Activated CD4-positive, alpha-beta T cell treated with anti-CD3 and anti-CD28 coated beads for 24 hours (primary cell): ENCODE data around the gene ACOT2.
"Not testable (repeated sequence)": the region's sequence is repeated elsewhere in the genome, so short reads cannot be mapped to it uniquely, and the experiment has no call there.

ENCODE experiments used
- DNase-seq, 2 donors: peaks; one replicate each; pipeline ENCODE4 v3.0.0-alpha.2; 2020; ENCODE audit warnings: low read depth in 2 of 2

ACOT2 gene, protein sequence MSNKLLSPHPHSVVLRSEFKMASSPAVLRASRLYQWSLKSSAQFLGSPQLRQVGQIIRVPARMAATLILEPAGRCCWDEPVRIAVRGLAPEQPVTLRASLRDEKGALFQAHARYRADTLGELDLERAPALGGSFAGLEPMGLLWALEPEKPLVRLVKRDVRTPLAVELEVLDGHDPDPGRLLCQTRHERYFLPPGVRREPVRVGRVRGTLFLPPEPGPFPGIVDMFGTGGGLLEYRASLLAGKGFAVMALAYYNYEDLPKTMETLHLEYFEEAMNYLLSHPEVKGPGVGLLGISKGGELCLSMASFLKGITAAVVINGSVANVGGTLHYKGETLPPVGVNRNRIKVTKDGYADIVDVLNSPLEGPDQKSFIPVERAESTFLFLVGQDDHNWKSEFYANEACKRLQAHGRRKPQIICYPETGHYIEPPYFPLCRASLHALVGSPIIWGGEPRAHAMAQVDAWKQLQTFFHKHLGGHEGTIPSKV

GRCh38 chr14:73569185-73569958, at the start of gene ACOT2:
Gene ACOT2, plus strand, starts transcription at chr14:73569213. Its CDS starts 28 bp downstream, at chr14:73569241.
- peak; percentile 75 to 80 for DNase-seq

DNA sequence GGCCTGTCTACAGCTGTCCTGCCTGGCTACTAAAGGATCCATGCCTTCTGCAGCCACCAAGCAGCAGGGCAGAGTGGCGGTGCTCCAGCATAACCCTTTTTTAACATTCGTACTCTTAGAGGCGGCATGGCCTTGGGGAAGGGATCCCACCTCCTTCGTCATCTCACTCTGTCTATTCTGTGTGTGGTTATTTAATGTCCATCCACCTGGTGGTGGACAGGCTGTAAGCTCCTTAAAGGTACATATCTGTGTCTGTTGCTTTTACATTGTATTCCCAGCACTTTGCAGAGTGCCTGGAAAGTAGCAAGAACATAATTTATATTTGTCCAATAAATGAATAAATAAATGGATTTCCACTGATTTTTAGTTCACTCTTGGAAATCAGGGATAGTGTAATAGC, 47.8 kb upstream of the ACOT2 start:
- no peak for DNase-seq

DNA sequence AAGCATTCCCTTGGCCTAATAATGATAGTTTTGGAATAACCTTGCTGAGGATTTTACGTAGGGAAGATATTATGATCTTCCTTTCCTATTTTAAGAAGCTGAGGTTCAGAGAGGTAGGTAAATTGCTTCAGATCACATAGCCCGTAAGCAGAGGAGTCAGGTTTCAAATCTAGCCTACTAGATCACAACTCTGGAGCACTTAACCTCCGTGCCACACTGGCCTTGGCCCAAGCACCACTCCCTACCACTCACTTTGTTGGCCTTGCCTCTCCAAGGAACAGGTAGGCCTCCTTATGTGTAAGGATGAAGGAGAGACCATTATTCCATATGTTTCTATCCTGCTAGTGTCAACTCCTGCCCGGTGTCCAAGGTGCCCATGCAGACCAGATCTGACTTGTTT, 44.5 kb upstream of the ACOT2 start:
- DNase-seq: no peak

GRCh38 chr14:73526036-73526984, 42.7 kb upstream of the ACOT2 start:
- DNase-seq: no peak

- DNase-seq: not testable (repeated sequence)
Observed at GRCh38 chr14:73529356-73529755, 39.7 kb upstream of the ACOT2 start.

- not testable (repeated sequence) for DNase-seq
Observed at GRCh38 chr14:73531971-73532370, 37.0 kb upstream of the ACOT2 start.

- peak; percentile 1 to 23 for DNase-seq
Observed at GRCh38 chr14:73537244-73538045, 31.6 kb upstream of the ACOT2 start.

- DNase-seq: peak; percentile 44 to 48
Observed at GRCh38 chr14:73539017-73539416, 30.0 kb upstream of the ACOT2 start.

- DNase-seq: not testable (repeated sequence)
Observed at GRCh38 chr14:73542961-73543360, 26.1 kb upstream of the ACOT2 start.

DNA sequence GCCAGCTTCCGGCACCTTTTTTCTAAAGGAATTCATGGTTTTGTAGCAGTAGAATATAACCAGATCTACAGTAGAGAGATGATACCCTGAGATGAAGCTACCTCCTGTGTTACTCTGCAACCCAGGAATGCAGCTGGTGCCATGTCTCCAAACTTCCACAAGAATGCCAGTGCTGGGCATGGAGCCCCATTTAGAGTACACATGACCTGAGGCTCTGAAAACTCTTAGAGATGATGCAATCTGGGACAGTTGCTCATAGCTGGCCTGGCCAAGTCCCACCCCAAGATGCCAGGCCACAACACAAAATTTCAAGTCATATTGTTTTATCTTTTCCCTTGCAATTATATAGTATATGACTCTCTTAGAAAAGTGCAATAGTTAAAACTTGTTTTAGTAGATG, 23.7 kb upstream of the ACOT2 start:
- not testable (repeated sequence) for DNase-seq

GRCh38 chr14:73549097-73549496, 19.9 kb upstream of the ACOT2 start:
- DNase-seq: not testable (repeated sequence)

GRCh38 chr14:73549889-73550524, 19.0 kb upstream of the ACOT2 start:
- DNase-seq: not testable (repeated sequence)

DNA sequence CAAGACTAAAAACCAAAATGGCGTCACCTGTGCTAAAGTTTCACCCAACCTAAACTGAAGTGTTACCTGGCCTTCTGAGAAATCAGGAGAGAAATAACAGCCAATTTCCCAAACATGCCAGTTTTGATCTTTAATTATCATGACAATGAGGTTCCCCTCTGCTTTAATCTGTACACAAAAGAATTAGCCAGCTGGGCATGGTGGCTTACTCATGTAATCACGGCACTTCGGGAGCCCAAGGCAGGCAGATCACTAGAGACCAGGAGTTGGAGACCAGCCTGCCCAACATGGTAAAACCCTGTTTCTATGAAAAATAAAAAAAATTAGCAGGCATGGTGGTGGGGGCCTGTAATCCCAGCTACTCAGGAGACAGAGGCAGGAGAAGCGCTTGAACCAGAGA, 15.2 kb upstream of the ACOT2 start:
- no peak for DNase-seq

DNA sequence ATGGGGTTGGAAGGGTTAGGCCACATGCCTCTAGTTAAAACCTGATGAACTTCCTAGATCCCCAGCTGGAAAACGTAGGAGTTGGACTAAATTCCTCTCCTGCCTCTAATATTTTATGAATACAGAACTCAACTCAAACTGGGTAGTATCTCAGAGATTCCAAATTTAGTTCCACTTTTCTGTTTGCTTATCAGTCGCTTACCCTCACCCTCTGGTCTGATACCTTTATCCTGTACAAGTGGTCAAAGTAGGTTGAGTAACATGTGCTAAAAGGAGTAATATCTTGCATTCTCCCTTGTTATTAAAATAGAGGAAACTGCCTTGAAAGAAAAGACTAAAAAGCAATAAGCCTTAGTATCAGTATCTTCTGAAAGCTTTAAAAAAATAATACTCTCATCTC, 11.8 kb upstream of the ACOT2 start:
- not testable (repeated sequence) for DNase-seq

- not testable (repeated sequence) for DNase-seq
Observed at GRCh38 chr14:73558238-73558637, 10.8 kb upstream of the ACOT2 start.

GRCh38 chr14:73562256-73562655, 6.8 kb upstream of the ACOT2 start:
- DNase-seq: not testable (repeated sequence)

GRCh38 chr14:73562696-73563095, 6.3 kb upstream of the ACOT2 start:
- DNase-seq: not testable (repeated sequence)

GRCh38 chr14:73566431-73566830, 2.6 kb upstream of the ACOT2 start:
- not testable (repeated sequence) for DNase-seq

DNA sequence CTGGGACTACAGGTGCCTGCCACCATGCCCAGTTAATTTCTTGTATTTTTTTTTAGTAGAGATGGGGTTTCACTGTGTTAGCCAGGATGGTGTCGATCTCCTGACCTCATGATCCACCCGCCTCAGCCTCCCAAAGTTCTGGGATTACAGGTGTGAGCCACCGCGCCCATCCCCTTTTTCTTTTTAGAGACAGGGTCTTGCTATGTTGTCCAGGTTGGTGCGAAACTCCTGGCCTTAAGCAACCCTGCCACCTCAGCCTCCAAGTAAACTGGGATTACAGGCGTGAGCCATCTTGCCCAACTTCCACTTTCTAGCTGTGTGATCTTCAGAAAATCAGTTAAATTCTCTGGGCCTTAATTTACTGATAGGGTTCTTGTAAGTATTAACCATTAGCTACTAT, 2.1 kb upstream of the ACOT2 start:
- not testable (repeated sequence) for DNase-seq

- DNase-seq: no peak
Observed at GRCh38 chr14:73567358-73567757, 1.7 kb upstream of the ACOT2 start.
